COLO829 (cell line): ENCODE results near the gene CDK5RAP3.

Source experiments
- DNase-seq: peaks from one replicate; pipeline ENCODE4 v3.0.0; 2012; ENCODE audit warnings: low spot score

Gene CDK5RAP3

DNA sequence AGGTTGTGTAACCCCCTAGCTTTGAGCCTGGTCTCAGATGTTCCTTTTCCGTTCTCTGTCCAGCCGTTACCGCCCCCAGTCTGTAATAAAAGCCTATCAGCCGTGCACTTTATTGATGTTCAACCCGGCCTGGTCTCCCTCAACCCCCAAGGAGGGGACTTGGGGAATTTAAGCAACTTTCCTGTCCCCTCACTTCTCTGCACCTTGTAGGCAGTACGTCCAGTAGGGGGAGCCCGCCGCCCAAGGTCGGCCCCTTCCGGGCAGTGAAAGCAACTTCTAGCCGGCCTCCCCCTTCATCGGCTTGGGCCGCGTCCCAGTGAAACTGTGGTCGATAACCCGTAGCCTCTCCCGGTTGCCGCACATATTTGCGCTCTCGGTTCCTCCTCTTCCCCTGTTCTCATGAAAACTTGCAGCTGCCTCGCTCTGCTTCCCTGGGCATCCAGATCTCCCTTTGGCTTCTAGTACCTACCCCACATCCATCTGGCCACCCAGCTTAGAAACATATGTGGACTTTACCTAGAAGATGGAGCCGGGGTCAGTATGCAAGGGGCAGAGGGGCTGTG lies 21.6 kb upstream of the CDK5RAP3 start:
- DNase-seq = peak; percentile 48

DNA sequence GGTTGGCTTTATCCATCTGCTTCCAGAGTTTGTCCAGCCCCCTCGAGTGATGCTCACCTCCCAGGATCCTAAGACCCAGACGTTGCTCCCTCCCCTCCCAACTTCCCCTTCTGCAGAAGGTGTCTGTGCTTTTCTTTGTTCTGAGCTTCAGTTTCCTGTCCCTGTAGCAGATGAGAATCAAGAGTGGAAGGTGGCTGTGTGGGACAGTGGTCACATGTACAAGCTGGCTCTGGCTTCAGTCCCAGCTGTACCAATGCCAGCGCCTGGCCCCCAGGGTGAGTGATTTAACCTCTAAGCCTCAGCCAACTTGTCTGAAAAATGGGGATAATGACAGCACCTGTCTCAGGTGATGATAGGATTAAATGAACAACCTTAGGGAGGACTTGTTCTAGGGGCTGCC lies 21.0 kb upstream of the CDK5RAP3 start:
- no peak for DNase-seq

DNA sequence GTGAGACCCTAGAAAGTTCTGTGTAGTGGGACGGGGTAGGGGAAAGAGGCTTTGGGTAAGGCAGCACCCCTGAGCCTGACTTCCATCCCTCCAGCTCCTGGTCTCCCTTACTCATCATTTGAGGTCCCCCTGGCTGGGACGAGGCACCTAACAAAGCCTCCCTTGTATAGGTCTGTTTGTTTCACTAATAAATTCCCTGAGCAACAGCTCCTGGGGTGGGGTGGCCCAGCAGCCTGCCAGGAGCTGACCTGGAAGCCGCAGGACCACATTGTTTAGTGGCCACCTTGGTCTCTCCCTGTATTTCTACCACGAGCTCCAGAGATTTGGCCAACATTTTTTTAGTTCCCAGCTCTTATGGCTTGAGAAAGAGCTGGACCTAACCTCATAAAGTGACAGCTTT lies 20.5 kb upstream of the CDK5RAP3 start:
- DNase-seq = no peak

DNA sequence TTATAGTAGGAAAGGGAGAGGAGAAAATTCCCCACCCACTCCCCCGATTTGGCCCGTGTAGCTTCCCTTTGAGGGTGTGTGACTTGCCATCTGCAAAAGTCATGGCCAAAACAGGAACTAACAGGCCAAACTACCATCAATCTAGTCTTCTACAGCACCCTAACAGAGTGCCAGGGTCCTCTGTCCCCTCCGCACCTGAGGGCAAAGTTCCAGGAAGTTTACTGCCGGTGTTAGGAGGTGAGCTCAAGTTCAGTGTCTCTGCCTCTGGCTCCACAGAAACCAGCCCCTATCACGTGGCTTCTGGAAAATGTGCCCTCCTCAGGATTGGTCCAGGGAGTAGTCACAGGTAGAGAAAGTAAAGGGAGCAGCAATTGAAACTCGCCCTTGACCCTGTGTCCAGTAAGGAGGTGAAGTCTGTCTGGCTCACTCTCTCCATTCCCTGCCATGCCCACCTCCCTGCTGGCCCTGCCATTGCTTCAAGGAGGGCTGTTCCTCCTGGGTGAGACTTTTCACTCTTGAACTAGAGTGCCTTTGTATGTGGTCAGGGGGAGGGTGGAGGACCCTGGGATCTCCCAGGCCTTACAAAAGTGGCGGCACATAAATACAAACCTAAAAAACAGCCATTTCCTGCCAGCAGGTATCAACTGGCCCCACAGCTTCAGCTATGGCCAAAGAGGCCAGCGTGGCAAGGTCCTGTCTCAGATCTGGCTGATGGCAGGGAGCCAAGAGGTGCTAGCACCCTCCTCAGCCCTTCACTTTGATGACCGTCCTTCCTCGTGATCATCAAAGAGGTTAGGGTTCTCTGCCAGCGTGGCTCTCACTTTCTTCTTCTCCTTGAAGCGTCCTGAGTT lies 18.5 kb upstream of the CDK5RAP3 start:
- DNase-seq = no peak

DNA sequence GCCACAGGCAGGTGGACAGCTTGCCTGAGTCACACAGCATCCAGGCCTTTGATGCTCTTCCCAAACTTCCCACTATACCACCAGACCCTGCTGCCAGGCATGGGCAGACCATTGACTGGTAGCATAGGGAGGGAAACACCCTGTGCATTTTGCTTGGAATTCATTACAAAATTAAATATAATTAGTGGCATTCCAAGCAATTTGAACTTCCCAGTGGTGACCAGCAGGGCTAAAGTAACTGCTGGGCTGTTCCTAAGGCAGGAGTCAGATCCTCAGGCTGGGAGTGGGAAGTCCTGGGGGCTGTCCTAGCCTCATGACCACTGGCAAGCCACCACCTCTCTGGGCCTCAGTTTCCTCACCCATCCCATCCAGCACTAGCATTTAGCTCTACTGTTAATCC lies 17.0 kb upstream of the CDK5RAP3 start:
- no peak for DNase-seq

DNA sequence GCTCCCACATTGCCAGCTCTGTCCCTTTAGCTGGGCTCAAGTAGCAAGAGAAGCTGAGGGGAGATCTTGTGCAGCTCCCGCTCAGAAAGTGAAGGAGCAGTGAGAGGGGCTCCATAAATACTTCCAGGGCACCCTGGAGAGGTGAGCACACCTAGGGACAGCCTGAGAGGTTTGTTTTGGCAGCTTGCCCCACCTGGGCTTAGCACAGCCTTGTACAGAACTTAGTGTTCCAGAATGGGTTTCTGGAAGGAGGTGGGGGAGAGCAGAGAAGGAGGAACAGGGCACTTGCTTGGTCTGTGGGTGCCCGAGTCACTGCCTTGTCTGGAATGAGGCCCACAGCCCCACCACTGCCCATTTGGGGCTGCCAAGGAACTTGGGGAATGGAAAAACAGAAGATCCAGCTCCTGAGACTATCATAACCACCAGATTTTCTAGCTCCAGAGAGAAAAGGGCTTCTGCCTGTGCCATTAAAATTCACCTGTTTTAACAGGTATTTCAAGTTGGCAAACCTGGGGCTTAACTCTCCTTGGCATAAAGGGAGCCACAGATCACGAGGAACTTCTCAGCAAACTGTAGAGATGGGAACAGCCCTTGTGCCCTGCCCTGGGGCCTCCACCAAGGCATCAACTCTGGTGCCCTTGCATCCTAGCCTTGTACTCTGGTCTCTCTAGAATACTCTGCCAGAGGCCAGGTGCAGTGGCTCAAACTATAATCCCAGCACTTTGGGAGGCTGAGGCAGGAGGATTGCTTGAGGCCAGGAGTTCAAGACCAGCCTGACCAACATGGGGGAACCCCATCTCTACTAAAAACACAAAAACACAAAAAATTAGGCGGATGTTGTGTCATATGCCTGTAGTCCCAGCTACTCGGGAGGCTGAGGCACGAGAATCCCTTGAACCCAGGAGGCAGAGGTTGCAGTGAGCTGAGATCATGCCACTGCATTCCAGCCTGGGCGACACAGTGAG lies 15.1 kb upstream of the CDK5RAP3 start:
- no peak for DNase-seq

DNA sequence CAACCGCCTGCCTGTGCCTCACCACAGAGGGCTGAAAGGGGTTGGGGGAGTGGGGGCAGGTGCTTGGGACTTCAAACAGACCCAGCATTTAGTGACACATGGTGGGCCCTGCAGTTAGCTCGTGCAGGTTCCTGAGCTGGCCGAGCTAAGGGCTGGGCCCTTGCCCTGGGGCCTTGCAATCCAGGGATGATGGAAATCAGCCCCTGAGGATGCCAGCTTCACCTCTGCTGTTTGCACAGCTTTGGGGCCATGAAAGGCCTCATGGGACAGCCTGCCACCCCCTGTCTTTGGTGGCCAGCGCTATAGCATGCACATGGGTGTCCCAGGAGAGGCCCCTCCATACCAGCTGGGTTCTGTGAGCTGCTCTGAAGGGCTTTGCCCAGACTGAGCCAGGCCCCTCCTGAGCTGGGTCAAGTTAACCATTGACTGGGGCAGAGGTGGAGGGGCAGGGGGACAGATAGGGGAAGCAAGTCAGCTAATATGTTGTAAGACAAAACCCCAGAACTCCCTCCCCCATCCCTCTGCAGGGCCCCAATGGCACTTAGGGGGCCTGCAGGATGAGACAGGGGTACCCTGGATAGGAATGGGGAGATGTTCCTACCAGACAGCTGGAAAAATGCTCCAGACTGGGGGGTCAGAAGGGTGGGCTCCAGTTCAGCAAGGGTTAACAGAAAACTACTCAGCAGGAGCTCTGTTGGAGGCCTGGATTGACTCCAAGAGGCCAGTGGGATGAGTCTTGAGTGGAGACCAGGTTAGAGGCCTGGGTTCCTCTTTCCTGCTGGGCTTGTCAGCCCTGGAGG lies 13.9 kb upstream of the CDK5RAP3 start:
- DNase-seq = no peak

DNA sequence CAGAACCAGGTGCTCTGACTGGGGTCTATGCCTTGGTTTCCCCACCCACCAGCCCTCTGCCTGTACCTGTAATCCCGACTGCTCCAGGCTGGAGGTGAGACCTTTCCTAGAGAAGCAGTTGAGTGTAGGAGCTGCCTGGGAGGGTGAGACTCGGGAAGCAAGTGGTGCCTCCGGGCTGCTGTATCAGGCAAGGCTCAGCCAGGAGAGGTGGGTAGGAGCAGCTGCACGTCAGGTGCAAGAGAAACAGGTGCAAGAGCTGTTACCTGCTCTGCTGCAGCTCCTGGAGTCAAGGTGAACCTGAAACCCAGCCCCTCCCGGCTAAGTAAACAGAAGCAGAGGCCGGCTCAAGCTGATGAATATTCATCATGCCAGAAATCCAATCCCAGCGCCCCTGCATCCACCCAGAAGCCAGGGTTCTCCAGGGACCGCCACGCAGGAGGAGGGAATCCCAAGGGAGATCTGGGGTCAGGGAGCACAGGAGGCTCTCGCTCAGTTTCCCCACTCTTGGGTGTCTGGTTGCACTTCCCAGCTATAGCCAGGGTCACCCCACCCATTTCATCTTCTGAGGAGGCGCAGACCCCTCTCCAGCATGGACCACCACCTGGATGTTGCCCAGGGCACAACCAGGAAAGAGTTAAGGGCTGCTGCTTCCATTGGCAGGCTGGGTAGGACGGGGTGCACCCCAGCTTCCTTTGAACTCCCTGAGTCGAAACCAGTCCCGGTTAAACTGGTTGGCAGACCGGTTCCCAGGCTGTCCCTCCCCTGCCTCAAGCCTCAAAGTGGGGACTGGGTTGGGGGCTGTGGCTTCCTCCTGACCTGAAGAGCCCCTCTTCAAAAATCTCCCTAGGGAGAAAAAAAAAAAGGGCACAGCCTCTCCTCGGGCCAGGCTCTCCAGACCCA lies 13.1 kb upstream of the CDK5RAP3 start, which contains the start of gene PRR15L:
Gene PRR15L (minus strand): TSS at position 293 of the 900 bp plus-strand sequence. CDS start 4,649 bp downstream, outside the sequence.
- no peak for DNase-seq

DNA sequence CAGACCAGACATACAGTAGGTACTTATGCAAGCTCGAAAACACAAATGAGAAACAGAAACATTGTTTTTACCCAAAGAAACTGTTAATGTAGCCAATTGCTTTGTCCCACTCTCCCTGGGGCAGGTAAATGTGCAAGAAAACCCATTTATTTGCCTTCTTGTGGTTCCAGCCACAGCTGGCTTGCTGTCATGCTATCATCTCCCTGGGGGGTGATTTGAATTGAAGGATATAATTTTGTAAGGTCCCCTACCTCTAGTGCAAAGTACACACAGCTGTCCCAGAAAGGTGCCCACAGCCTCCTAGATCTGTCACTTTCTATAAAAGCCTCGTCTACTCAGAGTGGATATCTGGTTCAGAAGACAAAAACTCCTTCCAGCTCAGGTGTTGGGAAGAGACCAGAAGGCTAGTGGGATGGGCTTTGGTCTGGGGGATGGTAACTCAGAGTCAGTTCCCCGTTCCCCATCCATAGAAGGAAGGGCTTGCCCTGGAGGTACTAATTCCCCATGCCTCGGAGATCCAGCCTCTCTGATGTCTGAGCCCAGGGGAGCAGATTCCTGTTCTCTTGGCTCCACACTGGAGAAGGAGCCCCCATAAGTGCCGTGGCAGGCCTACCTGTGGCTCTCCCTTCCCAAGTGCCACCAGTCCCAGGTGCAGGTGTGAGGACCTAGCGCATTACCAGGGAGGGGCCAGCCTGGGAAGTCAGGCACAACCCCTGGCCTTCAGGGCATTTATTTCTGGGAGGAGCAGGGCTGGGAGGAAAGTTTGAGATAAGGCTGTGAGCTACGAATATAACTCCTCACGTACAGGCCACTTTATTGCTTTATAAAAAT lies 10.9 kb upstream of the CDK5RAP3 start:
- DNase-seq = no peak

DNA sequence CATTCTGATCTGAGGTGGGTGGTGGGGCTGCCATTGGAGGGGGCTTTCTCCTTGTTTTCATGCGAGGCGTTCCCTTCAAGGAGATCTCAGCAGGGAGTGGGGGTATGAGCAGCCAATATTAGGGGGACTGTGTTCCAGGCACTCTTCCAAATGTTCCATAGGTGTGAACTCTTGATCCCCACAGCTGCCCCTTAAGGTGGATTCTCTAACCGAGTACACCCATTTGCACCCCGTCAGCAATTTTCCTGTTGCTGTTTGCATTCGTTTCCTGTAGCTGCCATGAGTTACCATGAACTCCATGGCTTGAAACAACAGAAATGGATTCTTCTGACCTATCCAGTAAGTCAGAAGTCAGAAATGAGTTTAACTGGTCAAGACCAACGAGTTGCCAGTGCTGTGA lies 9.5 kb upstream of the CDK5RAP3 start:
- no peak for DNase-seq

DNA sequence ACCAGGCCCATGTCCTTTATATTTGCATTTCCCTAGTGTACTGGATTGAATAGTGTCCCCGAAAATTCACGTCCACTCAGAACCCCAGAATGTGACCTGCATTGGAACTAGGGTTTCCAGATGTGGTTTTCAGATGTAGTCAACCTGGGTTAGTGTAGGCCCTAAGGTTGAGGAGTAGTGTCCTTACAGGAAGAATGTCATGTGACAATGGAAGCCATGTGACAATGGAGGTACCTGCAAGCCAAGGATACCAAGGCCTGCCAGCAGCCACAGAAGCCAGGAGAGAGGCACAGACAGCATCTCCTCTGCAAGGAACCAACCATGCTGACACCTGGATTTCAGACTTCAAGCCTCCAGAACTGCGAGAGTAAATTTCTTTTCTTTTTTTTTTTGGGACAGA lies 8.0 kb upstream of the CDK5RAP3 start:
- no peak for DNase-seq

DNA sequence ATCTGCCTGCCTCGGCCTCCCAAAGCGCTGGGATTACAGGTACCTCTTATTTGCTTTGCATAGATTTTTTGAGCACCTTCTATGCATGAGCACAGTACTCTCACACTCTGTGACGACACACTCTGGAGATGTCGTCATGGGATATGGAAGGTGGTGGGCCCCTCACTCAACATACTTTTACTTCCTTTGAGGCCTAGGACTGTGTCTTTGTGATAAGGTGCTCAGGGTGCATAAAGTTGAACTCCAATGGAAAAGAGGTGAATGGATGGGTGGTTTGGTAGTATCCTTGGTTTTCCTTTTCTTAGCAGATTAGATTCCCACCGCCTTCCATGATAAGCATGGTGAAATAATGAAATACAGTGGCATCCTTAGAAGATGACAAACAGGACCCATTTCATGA lies 6.1 kb upstream of the CDK5RAP3 start:
- DNase-seq = no peak

DNA sequence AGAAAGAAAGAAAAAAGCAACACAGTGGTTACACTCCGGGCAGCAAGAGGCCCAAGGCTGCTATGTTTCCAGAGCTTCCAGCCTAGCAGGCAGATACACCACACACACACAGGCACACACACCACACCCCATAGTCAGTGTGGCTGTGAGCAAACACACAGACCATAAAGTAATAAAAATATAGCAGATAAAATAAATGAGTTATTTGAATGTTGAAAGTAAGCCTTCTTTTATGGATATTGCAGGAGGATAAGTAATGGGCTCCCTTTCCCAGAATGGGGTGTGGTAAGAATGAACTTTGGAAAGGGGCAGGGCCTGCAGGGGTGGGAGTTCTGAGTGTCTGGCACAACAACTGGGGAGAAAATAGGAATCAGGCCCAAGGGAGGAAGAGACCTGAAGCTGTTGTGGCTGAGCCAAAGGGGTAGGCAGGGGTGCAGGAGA lies 4.8 kb upstream of the CDK5RAP3 start:
- DNase-seq = no peak

DNA sequence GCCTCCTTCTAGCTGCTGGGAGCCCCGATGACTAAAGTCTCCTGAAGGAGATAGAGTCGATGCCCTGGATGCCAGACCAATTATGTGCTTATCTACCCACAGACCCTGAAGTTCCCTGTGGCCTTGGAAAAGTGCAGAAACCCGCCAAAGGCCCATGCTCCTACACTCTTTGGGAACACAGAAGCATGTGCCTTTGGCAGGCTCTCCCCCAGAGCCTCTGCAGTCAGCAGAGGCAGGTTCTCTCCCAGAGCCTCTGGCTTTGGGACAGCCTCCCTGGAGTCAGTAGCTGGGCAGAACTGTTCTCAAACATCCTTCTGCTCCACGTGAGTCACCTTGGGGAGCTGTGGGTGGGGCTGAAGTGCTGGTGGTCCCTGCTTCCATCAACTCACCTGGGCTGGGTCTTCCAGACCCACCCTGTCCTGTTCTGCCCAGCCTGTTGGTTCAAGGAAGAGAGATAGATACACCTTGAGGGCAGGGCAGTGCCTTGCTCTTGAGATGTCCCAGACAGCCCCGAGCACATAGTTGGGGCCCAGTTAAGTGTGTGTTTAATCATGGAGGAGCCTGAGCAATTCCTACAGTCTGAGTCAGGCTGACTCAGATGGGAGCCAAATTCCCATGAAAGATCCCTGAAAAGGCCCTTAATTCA lies 3.2 kb upstream of the CDK5RAP3 start:
- DNase-seq = no peak

DNA sequence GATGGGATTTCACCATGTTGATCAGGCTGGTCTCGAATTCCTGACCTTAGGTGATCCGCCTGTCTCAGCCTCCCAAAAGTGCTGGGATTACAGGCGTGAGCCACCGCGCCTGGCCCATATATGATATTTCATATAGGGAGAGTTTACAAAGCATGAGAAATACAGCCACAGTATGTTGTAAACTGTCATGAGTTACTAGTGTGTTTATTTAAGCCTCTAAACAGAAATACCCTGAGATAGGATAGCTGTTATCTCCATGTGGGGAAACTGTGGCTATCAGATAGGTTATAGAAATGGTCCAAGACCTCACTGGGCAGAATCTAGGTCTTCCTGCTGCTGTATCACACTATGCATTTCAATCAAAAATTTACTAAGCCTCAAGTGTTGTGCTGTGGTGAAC lies 2.1 kb upstream of the CDK5RAP3 start:
- no peak for DNase-seq

DNA sequence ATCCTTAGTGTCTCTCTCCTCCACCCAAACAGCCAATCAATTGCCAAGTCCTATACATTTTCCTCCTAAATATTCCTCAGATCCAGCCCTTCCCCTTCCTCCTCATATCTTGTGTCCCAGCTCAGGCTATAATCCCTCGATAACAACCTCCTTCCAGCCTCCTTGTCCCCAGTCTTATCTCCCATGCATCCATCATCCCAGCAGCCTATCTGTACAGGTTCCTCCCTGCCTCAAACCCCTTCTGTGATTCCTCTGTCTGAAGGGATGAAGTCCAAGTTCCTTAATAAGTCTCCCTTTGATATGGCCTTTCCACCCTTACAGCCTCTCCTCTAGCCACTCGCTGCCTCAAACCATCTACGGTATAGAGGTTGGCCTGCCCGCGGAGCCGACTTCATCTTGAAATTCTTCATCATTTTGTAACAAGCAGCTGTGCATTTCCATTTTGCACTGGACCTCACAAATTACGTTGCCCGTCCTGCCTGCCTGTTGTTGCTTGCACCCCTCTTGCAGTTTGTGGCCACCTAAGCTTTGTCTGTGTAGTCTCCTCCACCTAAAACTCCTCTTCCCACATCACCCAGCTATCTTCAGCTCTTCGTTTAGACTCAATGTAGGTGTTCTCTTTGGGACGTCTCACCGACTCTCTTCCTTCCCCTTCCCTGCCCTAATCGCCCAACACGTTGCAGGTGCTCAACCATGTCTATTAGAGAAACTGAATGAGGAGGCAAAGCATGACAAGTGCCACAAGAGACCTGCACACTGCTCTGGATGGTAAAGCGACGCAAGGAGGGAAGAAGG lies 786 bp upstream of the CDK5RAP3 start:
- DNase-seq = no peak

DNA sequence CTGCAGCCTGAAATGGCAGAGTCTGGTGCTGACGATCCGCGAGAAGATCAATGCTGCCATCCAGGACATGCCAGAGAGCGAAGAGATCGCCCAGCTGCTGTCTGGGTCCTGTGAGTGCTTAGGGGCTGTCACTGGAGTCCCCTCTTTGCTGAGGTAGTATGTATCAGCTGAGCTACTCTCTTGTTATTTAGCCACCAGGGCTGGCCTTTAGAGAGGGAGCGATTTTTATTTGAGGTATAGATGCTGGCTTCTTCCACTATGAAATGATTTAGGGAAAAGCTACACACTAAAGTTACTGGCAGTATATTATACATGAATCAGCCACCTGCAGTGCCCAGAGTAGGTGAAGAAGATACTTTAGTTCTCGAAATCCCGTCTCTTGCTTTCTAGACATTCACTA lies 2.6 kb downstream of the CDK5RAP3 start:
- no peak for DNase-seq

DNA sequence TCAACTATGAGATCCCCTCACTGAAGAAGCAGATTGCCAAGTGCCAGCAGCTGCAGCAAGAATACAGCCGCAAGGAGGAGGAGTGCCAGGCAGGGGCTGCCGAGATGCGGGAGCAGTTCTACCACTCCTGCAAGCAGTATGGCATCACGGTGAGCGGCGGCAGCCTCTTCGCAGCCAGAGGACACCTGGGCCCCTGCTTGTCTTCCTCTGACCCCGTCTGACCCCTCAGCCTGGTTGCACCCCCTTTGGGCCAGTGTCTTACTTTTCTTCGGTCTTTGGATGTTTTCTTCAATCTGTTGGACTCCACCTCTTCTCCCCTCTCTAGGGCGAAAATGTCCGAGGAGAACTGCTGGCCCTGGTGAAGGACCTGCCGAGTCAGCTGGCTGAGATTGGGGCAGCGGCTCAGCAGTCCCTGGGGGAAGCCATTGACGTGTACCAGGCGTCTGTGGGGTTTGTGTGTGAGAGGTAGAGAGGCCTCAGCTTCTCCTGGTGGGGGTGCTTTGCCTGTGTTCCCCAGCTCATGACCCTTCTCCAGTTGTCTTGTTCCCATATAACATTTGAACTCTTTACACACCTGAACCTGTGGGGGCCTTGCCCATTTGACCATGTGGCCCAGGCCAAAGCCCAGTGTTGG lies 4.4 kb downstream of the CDK5RAP3 start:
- DNase-seq = no peak
